ENCODE measurements around the gene KLHDC8B. TPM values are rescaled to one million over a fixed set of nuclear protein-coding genes. Genes with fewer than 3 reads are reported as not detected.

Gene KLHDC8B
- total and polyA plus RNA-seq, 9 of the 15 experiments (the other 6 are each of a cell fraction or from before 2014, with no cell fraction given) = 6.9 to 34.8 (median 25.2) TPM

DNA sequence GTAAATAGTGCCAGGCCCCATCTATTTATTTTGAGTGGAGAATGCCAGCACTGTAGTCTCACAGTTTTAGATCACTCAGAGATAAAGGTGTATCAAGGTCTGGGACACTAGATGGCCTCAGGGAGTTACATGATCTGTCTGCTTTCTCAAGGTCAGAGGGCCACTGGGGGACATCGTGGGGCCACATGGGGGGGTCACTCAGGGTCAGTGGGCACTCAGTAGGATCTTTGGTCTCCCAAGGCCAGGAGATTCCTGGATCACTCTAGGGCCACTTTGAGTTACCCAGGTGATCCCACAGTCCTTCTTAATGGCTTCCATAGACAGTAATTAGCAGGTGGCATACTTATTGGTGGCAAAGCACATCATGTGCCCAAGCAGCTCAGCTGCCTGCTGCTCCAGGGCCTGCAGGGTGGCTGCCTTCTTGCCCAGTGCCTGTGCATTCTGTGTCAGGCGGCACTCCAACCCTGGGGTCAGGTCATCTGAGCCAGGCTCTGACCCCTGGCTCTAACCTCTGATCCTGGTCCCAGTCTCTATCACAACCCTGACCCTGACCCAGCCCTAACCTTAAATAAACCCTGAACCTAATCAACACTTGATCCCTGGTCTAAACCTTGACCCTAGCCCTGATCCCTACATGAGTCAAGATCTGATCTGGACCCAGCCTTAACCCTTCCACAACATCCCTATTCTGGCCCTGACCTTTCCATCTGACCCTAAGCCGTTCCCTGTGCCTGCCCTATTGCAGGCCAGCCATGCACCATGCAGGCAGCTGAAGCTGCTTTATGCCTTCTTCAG, 36.7 kb upstream of the KLHDC8B start:
- ATAC-seq (no peak), DNase-seq (ENCODE audit: extremely low read depth in 1 of 4, low spot score in 3 of 4) (peak; percentile 20 to 38 (median 30)), FAIRE-seq (peak; percentile 44)
- Histone ChIP-seq H3K9ac (ENCODE audit: insufficient read depth in 1 of 2, low read depth in 2 of 2, low read length in 2 of 2) (peak overlapping the region in 1 of 2 experiments; percentile 64; a peak in 2 of 4 replicates), H3K79me2 (ENCODE audit: control insufficient read depth, insufficient read depth, low read length) (no peaks in the 10 kb centered on the region; the same call in 2 of the 3 replicates), H3K9me1 (ENCODE audit: control insufficient read depth, insufficient read depth, low read length) (no peaks in the 10 kb centered on the region), H3K36me3 (ENCODE audit: control insufficient read depth, insufficient read depth, low read length) (no peaks in the 10 kb centered on the region), H3K4me1 (replicated peaks in 1 of 2; ENCODE audit: control insufficient read depth in 2 of 2, insufficient read depth in 2 of 2, low read length in 2 of 2) (peaks cover 2 to 29% of the 10 kb centered on the region in 2 experiments; a peak in 4 of 5 replicates), H3K27me3 (ENCODE audit: control insufficient read depth in 2 of 2, insufficient read depth in 2 of 2, low read length in 2 of 2) (peaks cover 0 to 5% of the 10 kb centered on the region in 2 experiments; a peak in 1 of 5 replicates), H4K20me1 (replicated peaks; ENCODE audit: control insufficient read depth, insufficient read depth, low read length) (no peaks in the 10 kb centered on the region), H3K9me3 (replicated peaks; ENCODE audit: control insufficient read depth, insufficient read depth, low read depth, low read length) (no peaks in the 10 kb centered on the region), H2AFZ (ENCODE audit: low read depth, low read length) (no peak overlapping the region), H3K27ac (ENCODE audit: extremely low read depth, low read depth, low read length) (no peak overlapping the region), H3K4me2 (ENCODE audit: insufficient read depth, low read length) (no peak overlapping the region), H3K4me3 (no peak overlapping the region)
- ChIA-PET CTCF (ENCODE audit: low intra/inter-chr PET ratio) (no interaction called here), POLR2A (interaction anchor here (0.6 kb wide), 2 partner anchors 13 to 126 kb away, joined by 3 read pairs; no protein-coding TSS in a partner anchor)
- intact Hi-C loops (cut with micrococcal nuclease) (no loop called here), in situ Hi-C loops (cut with MboI) (no loop called here)
- no TSS peak for BruUV-seq (replicated peaks)
- WGBS (ENCODE audit: insufficient coverage, low coverage, missing lambda C conversion rate) = 37% methylated on average over 3 of the region's 3 CpGs
- no peak for TF ChIP-seq BHLHE40 (IDR thresholded peaks at IDR 0.05; ENCODE audit: low read length)
- no peak for TF ChIP-seq RBBP5 (IDR thresholded peaks at IDR 0.05; ENCODE audit: borderline replicate concordance, insufficient read depth, low read length, poor library complexity, severe bottlenecking)
- TF ChIP-seq, protein P1, sequence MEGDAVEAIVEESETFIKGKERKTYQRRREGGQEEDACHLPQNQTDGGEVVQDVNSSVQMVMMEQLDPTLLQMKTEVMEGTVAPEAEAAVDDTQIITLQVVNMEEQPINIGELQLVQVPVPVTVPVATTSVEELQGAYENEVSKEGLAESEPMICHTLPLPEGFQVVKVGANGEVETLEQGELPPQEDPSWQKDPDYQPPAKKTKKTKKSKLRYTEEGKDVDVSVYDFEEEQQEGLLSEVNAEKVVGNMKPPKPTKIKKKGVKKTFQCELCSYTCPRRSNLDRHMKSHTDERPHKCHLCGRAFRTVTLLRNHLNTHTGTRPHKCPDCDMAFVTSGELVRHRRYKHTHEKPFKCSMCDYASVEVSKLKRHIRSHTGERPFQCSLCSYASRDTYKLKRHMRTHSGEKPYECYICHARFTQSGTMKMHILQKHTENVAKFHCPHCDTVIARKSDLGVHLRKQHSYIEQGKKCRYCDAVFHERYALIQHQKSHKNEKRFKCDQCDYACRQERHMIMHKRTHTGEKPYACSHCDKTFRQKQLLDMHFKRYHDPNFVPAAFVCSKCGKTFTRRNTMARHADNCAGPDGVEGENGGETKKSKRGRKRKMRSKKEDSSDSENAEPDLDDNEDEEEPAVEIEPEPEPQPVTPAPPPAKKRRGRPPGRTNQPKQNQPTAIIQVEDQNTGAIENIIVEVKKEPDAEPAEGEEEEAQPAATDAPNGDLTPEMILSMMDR (IDR thresholded peaks at IDR 0.05 in 2 of 3, conservative IDR thresholded peaks at IDR 0.05 in 1 of 3; ENCODE audit: insufficient read depth in 2 of 3, low read depth in 1 of 3, low read length in 3 of 3) = peak in 2 of 3 experiments; percentile 16 to 26; a peak in 1 of 6 replicates
- no peak for TF ChIP-seq ZNF699 (CRISPR knock-in tag; IDR thresholded peaks at IDR 0.05; ENCODE audit: insufficient replicate concordance)
- peak in 1 of 2 experiments; percentile 33; a peak in 3 of 4 replicates for TF ChIP-seq RAD21 (CRISPR knock-in tag; conservative IDR thresholded peaks at IDR 0.05 in 1 of 2, IDR thresholded peaks at IDR 0.05 in 1 of 2)
- no peak for TF ChIP-seq TCF3 (CRISPR knock-in tag; IDR thresholded peaks at IDR 0.05)
- TF ChIP-seq SMARCE1 (IDR thresholded peaks at IDR 0.05) = no peak
- TF ChIP-seq NFIC (IDR thresholded peaks at IDR 0.05) = no peak
- no peak for TF ChIP-seq SETDB1 (IDR thresholded peaks at IDR 0.05; ENCODE audit: low read length)
- no peak for TF ChIP-seq EHMT2 (IDR thresholded peaks at IDR 0.05)
- no peak for TF ChIP-seq CREM (IDR thresholded peaks at IDR 0.05; ENCODE audit: low read depth)
- TF ChIP-seq ESRRA (IDR thresholded peaks at IDR 0.05; ENCODE audit: borderline replicate concordance, low read depth) = peak; percentile 97
- no peak for TF ChIP-seq CCAR2 (IDR thresholded peaks at IDR 0.05; ENCODE audit: low read depth, low read length)
- TF ChIP-seq, protein P2, sequence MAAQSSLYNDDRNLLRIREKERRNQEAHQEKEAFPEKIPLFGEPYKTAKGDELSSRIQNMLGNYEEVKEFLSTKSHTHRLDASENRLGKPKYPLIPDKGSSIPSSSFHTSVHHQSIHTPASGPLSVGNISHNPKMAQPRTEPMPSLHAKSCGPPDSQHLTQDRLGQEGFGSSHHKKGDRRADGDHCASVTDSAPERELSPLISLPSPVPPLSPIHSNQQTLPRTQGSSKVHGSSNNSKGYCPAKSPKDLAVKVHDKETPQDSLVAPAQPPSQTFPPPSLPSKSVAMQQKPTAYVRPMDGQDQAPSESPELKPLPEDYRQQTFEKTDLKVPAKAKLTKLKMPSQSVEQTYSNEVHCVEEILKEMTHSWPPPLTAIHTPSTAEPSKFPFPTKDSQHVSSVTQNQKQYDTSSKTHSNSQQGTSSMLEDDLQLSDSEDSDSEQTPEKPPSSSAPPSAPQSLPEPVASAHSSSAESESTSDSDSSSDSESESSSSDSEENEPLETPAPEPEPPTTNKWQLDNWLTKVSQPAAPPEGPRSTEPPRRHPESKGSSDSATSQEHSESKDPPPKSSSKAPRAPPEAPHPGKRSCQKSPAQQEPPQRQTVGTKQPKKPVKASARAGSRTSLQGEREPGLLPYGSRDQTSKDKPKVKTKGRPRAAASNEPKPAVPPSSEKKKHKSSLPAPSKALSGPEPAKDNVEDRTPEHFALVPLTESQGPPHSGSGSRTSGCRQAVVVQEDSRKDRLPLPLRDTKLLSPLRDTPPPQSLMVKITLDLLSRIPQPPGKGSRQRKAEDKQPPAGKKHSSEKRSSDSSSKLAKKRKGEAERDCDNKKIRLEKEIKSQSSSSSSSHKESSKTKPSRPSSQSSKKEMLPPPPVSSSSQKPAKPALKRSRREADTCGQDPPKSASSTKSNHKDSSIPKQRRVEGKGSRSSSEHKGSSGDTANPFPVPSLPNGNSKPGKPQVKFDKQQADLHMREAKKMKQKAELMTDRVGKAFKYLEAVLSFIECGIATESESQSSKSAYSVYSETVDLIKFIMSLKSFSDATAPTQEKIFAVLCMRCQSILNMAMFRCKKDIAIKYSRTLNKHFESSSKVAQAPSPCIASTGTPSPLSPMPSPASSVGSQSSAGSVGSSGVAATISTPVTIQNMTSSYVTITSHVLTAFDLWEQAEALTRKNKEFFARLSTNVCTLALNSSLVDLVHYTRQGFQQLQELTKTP (IDR thresholded peaks at IDR 0.05; ENCODE audit: low read depth in 1 of 2, partially characterized antibody in 2 of 2) = no peak
- no peak for TF ChIP-seq KLF16 (IDR thresholded peaks at IDR 0.05)
- TF ChIP-seq ATF7 (IDR thresholded peaks at IDR 0.05) = no peak

Data from K562 (cell line).